ENCODE measurements around the gene SCUBE3. TPM values are rescaled to one million over a fixed set of nuclear protein-coding genes. Genes with fewer than 3 reads are reported as not detected.

SCUBE3 gene
- total and polyA plus RNA-seq, 2 of the 4 experiments (the other 2 are of a cell fraction), result 19.9 to 45.5 TPM

GRCh38 chr6:35240838-35241801 is 27.4 kb downstream of the SCUBE3 start:
- dilution Hi-C loops (cut with HindIII; ENCODE audit: low sequenced_read_pairs, unreplicated experiment) (no loop called here), intact Hi-C loops (cut with micrococcal nuclease) (loop anchor here (1.0 kb wide), 3 partner anchors 95 to 353 kb away; partner anchors contain the start of gene TAF11), in situ Hi-C loops (cut with MboI; ENCODE audit: low sequenced_read_pairs) (loop anchor here (5.0 kb wide), 2 partner anchors 94 to 254 kb away; no protein-coding TSS in a partner anchor)
- no peak overlapping the region for H3K4me3 ChIP-seq (ENCODE audit: insufficient read depth, low read depth, low read length)
- DNase-seq, result peak; percentile 44
- no peak overlapping the region for H3K9ac ChIP-seq (ENCODE audit: low read depth, low read length)
- H4K5ac ChIP-seq (ENCODE audit: low read depth, low read length), result no peak overlapping the region
- peaks cover 5% of the 10 kb centered on the region; the same call in 1 of the 2 replicates for H3K4me1 ChIP-seq (ENCODE audit: control insufficient read depth, insufficient read depth, low read length)
- H4K8ac ChIP-seq (ENCODE audit: low read depth in 2 of 2, low read length in 2 of 2), result no peak overlapping the region
- no peak overlapping the region for H2AK5ac ChIP-seq (ENCODE audit: low read depth, low read length)
- no peak overlapping the region for H2BK5ac ChIP-seq (ENCODE audit: low read depth, low read length, poor library complexity, severe bottlenecking)
- 54% methylated on average over 6 of the region's 12 CpGs; no CpG with 5 or more reads in 1 of the 2 experiments for WGBS, 2 experiments (ENCODE audit: extremely low coverage in 2 of 2, insufficient read length in 1 of 2)
- no peak overlapping the region for H3K56ac ChIP-seq (ENCODE audit: extremely low read depth, insufficient read depth, low read length)
- peaks cover 14% of the 10 kb centered on the region; the same call in 1 of the 2 replicates for H4K20me1 ChIP-seq (ENCODE audit: insufficient read depth, low read length)
- no peaks in the 10 kb centered on the region for H3K27me3 ChIP-seq (ENCODE audit: control insufficient read depth, insufficient read depth, low read length)
- peaks cover 10 to 34% of the 10 kb centered on the region in 2 experiments for H3K79me1 ChIP-seq (ENCODE audit: low read depth in 1 of 2, low read length in 2 of 2)
- no peak overlapping the region for H3K4ac ChIP-seq (ENCODE audit: low read depth, low read length)
- no peak overlapping the region for H3K4me2 ChIP-seq (ENCODE audit: low read depth, low read length)
- no peak overlapping the region for H3K18ac ChIP-seq (ENCODE audit: low read depth, low read length)
- H3K9me1 ChIP-seq (ENCODE audit: insufficient read depth, low read length), result peaks cover 4% of the 10 kb centered on the region; the same call in 1 of the 2 replicates
- peaks cover 42% of the 10 kb centered on the region; the same call in 1 of the 2 replicates for H3K36me3 ChIP-seq (ENCODE audit: control insufficient read depth, insufficient read depth, low read length)
- peak overlapping the region; percentile 13 for H2AFZ ChIP-seq (replicated peaks; ENCODE audit: low read length, poor library complexity)
- H3K14ac ChIP-seq (replicated peaks; ENCODE audit: low read depth, low read length), result no peak overlapping the region
- ATAC-seq (ENCODE audit: low read depth), result peak; percentile 87
- H3K23ac ChIP-seq (ENCODE audit: low read depth, low read length), result no peak overlapping the region
- no peak overlapping the region for H3K27ac ChIP-seq (ENCODE audit: insufficient read depth, low read length)
- no peak overlapping the region for H2BK20ac ChIP-seq (ENCODE audit: low read depth, low read length)
- BruUV-seq (replicated peaks), result no TSS peak
- no peak overlapping the region for H2BK120ac ChIP-seq (ENCODE audit: low read depth, low read length)
- POLR2A ChIA-PET (ENCODE audit: unreplicated experiment), result no interaction called here
- no peak overlapping the region for H2BK15ac ChIP-seq (ENCODE audit: low read depth, low read length)
- peak overlapping the region; percentile 92 for H2AK9ac ChIP-seq (replicated peaks; ENCODE audit: low read depth, low read length, poor library complexity)
- no peak overlapping the region for H4K91ac ChIP-seq (ENCODE audit: insufficient read depth, low read depth, low read length)
- no peaks in the 10 kb centered on the region for H3K9me3 ChIP-seq (ENCODE audit: control insufficient read depth, insufficient read depth, low read length)
- CTCF ChIA-PET, result interaction anchor here (0.7 to 3.0 kb wide), 9 partner anchors 10 to 95 kb away, joined by 3 to 13 read pairs (median 3); no protein-coding TSS in a partner anchor
- TF ChIP-seq BHLHE40 (IDR thresholded peaks at IDR 0.05; ENCODE audit: low read depth, low read length) (no peak), USF2 (IDR thresholded peaks at IDR 0.05; ENCODE audit: low read depth, low read length) (no peak), RCOR1 (IDR thresholded peaks at IDR 0.05; ENCODE audit: insufficient replicate concordance, low read length) (no peak), RFX5 (IDR thresholded peaks at IDR 0.05; ENCODE audit: low read depth, low read length) (no peak), RAD21 (IDR thresholded peaks at IDR 0.05; ENCODE audit: low read length) (peak; percentile 96), CEBPB (IDR thresholded peaks at IDR 0.05; ENCODE audit: low read depth, low read length) (peak; percentile 72), FOS (IDR thresholded peaks at IDR 0.05; ENCODE audit: low read depth, low read length) (no peak), ELK1 (IDR thresholded peaks at IDR 0.05; ENCODE audit: borderline replicate concordance, low read depth, low read length) (no peak), MAZ (IDR thresholded peaks at IDR 0.05; ENCODE audit: borderline replicate concordance, low read depth, low read length) (no peak), NFE2L2 (IDR thresholded peaks at IDR 0.05; ENCODE audit: low read depth, low read length) (no peak), SMC3 (IDR thresholded peaks at IDR 0.05; ENCODE audit: low read depth, low read length) (peak; percentile 95)
- TF ChIP-seq, protein P1, sequence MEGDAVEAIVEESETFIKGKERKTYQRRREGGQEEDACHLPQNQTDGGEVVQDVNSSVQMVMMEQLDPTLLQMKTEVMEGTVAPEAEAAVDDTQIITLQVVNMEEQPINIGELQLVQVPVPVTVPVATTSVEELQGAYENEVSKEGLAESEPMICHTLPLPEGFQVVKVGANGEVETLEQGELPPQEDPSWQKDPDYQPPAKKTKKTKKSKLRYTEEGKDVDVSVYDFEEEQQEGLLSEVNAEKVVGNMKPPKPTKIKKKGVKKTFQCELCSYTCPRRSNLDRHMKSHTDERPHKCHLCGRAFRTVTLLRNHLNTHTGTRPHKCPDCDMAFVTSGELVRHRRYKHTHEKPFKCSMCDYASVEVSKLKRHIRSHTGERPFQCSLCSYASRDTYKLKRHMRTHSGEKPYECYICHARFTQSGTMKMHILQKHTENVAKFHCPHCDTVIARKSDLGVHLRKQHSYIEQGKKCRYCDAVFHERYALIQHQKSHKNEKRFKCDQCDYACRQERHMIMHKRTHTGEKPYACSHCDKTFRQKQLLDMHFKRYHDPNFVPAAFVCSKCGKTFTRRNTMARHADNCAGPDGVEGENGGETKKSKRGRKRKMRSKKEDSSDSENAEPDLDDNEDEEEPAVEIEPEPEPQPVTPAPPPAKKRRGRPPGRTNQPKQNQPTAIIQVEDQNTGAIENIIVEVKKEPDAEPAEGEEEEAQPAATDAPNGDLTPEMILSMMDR (conservative IDR thresholded peaks at IDR 0.05; ENCODE audit: low read depth, low read length), result peak; percentile 94

Measured in IMR-90 (cell line).